ENCODE measurements around the gene ATAD1. TPM values are rescaled to one million over a fixed set of nuclear protein-coding genes. Genes with fewer than 3 reads are reported as not detected.

The ATAD1 gene
- total RNA-seq, 1 experiment from 2014 or later = 15.7 TPM

DNA sequence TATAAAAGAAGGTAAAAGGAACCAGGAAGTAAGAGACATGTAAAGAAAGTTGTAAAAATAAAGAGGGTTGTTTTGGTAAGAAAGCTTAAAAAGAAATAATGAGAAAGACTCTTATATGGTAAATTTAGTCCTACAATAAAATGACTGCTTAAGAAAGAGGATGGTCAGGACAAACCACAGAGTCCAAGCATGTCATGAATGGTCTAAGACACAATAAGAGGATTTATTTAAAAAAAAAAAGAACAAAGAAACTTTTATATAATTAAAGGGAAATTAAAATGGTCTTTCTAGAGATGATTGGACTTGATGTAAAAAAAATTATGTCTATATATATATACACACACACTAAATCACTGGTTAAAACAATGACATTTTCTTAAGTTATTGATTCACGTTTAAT is 18.2 kb downstream of the ATAD1 start:
- ChIA-PET CTCF (no interaction called here), POLR2A (ENCODE audit: unreplicated experiment) (no interaction called here)
- Histone ChIP-seq H3K4me1 (ENCODE audit: insufficient read depth, low read length) (no peaks in the 10 kb centered on the region), H3K27me3 (ENCODE audit: low read length) (no peaks in the 10 kb centered on the region), H2AFZ (ENCODE audit: low read length) (no peak overlapping the region), H3K9ac (ENCODE audit: low read length) (no peak overlapping the region), H3K27ac (ENCODE audit: low read length) (no peak overlapping the region), H4K20me1 (ENCODE audit: low read length) (no peaks in the 10 kb centered on the region), H3K9me3 (ENCODE audit: low read length) (peaks cover 4% of the 10 kb centered on the region; the same call in 1 of the 2 replicates), H3K4me2 (ENCODE audit: low read length) (no peak overlapping the region), H3K36me3 (ENCODE audit: low read depth, low read length) (peaks cover 32% of the 10 kb centered on the region), H3K4me3 (ENCODE audit: low read length) (no peak overlapping the region), H3K9me2 (replicated peaks; ENCODE audit: low read length) (no peaks in the 10 kb centered on the region), H3K79me2 (ENCODE audit: low read length) (peaks cover 19% of the 10 kb centered on the region), H3F3A (ENCODE audit: low read length, unreplicated experiment) (no peaks in the 10 kb centered on the region)
- no peak for DNase-seq
- BruUV-seq (replicated peaks) = no TSS peak
- ATAC-seq = no peak
- intact Hi-C loops (cut with micrococcal nuclease) = no loop called here
- TF ChIP-seq EZH2 (IDR thresholded peaks at IDR 0.05; ENCODE audit: low read length, unreplicated experiment) (no peak), EZH2phosphoT487 (IDR thresholded peaks at IDR 0.05; ENCODE audit: borderline replicate concordance, low read length) (no peak)
- TF ChIP-seq, protein P1, sequence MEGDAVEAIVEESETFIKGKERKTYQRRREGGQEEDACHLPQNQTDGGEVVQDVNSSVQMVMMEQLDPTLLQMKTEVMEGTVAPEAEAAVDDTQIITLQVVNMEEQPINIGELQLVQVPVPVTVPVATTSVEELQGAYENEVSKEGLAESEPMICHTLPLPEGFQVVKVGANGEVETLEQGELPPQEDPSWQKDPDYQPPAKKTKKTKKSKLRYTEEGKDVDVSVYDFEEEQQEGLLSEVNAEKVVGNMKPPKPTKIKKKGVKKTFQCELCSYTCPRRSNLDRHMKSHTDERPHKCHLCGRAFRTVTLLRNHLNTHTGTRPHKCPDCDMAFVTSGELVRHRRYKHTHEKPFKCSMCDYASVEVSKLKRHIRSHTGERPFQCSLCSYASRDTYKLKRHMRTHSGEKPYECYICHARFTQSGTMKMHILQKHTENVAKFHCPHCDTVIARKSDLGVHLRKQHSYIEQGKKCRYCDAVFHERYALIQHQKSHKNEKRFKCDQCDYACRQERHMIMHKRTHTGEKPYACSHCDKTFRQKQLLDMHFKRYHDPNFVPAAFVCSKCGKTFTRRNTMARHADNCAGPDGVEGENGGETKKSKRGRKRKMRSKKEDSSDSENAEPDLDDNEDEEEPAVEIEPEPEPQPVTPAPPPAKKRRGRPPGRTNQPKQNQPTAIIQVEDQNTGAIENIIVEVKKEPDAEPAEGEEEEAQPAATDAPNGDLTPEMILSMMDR (conservative IDR thresholded peaks at IDR 0.05; ENCODE audit: low read depth, low read length) = no peak

DNA sequence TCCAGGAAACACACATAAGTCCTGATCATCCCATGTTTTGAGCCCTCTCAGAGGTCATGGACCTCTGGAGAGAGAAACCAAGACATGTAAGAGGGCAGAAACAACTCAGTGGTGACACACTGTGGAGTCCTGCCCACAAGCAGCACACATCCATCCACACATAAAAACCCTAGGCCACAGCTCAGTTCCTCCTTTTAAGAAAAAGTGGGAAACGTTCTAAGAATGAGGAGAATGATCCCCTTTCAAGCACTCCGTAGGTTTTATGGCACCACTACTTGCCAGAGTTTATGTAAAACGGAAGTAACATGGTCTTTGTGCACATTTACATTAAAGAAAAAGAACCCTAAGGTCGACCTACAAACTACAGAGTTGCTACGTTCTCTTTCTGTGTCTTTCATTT is 19.9 kb downstream of the ATAD1 start:
- Histone ChIP-seq H2AFZ (ENCODE audit: low read length) (no peak overlapping the region), H3K9me3 (ENCODE audit: low read length) (peaks cover 4% of the 10 kb centered on the region; the same call in 1 of the 2 replicates), H4K20me1 (ENCODE audit: low read length) (no peaks in the 10 kb centered on the region), H3K4me3 (ENCODE audit: low read length) (no peak overlapping the region), H3K79me2 (ENCODE audit: low read length) (0 out of 2 replicates have a peak, but pooled peaks cover 16% of the 10 kb centered on the region), H3K36me3 (ENCODE audit: low read depth, low read length) (peaks cover 22% of the 10 kb centered on the region), H3K27ac (ENCODE audit: low read length) (no peak overlapping the region), H3K4me2 (ENCODE audit: low read length) (no peak overlapping the region), H3K9ac (ENCODE audit: low read length) (no peak overlapping the region), H3F3A (ENCODE audit: low read length, unreplicated experiment) (no peaks in the 10 kb centered on the region), H3K27me3 (ENCODE audit: low read length) (no peaks in the 10 kb centered on the region), H3K9me2 (replicated peaks; ENCODE audit: low read length) (no peaks in the 10 kb centered on the region), H3K4me1 (ENCODE audit: insufficient read depth, low read length) (no peaks in the 10 kb centered on the region)
- TF ChIP-seq, protein P1 (conservative IDR thresholded peaks at IDR 0.05; ENCODE audit: low read depth, low read length) = no peak
- DNase-seq (no peak), ATAC-seq (no peak)
- no TSS peak for BruUV-seq (replicated peaks)
- CTCF ChIA-PET = no interaction called here
- intact Hi-C loops (cut with micrococcal nuclease) = no loop called here
- POLR2A ChIA-PET (ENCODE audit: unreplicated experiment) = no interaction called here

DNA sequence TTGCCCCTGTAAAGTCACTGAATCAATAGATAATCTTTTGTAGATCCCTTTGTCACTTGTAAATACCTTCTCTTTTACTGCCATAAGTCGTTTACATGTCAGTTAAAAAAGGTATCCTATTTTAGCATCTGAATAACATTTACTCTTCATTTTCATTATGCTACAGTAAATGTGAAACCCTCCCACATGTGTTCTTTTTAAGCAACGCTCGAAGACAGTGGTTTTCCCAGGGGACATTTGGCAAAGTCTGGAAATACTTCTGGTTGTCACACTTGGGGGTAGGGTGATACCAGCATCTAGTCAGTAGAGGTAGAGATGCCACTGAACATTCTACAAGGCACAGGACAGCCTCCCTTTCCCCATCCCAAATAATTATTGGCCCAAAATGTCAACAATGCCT is 23.7 kb downstream of the ATAD1 start:
- POLR2A ChIA-PET (ENCODE audit: unreplicated experiment) = no interaction called here
- no TSS peak for BruUV-seq (replicated peaks)
- peak; percentile 31; the same call in 1 of the 2 replicates for ATAC-seq

More for the DNA sequence above, 23.7 kb downstream of the ATAD1 start:
- H3K36me3 ChIP-seq (ENCODE audit: low read depth, low read length) = peaks cover 12% of the 10 kb centered on the region
- CTCF ChIA-PET = no interaction called here
- 0 out of 2 replicates have a peak, but pooled peaks cover 15% of the 10 kb centered on the region for H3K79me2 ChIP-seq (ENCODE audit: low read length)
- no peak overlapping the region for H2AFZ ChIP-seq (ENCODE audit: low read length)
- H3K9ac ChIP-seq (ENCODE audit: low read length) = no peak overlapping the region
- no peaks in the 10 kb centered on the region for H4K20me1 ChIP-seq (ENCODE audit: low read length)
- intact Hi-C loops (cut with micrococcal nuclease) = no loop called here
- TF ChIP-seq, protein P1 (conservative IDR thresholded peaks at IDR 0.05; ENCODE audit: low read depth, low read length) = no peak
- TF ChIP-seq EZH2phosphoT487 (IDR thresholded peaks at IDR 0.05; ENCODE audit: borderline replicate concordance, low read length) = no peak
- no peak for TF ChIP-seq EZH2 (IDR thresholded peaks at IDR 0.05; ENCODE audit: low read length, unreplicated experiment)
- no peak for DNase-seq
- H3K4me3 ChIP-seq (ENCODE audit: low read length) = no peak overlapping the region
- H3K27ac ChIP-seq (ENCODE audit: low read length) = no peak overlapping the region
- H3K4me2 ChIP-seq (ENCODE audit: low read length) = no peak overlapping the region
- H3K4me1 ChIP-seq (ENCODE audit: insufficient read depth, low read length) = no peaks in the 10 kb centered on the region
- no peaks in the 10 kb centered on the region for H3K27me3 ChIP-seq (ENCODE audit: low read length)
- no peaks in the 10 kb centered on the region for H3F3A ChIP-seq (ENCODE audit: low read length, unreplicated experiment)
- no peaks in the 10 kb centered on the region for H3K9me3 ChIP-seq (ENCODE audit: low read length)
- H3K9me2 ChIP-seq (replicated peaks; ENCODE audit: low read length) = no peaks in the 10 kb centered on the region

Data from PC-3 (cell line).